Measurements from ENCODE around the gene NSDHL.

- TF ChIP-seq POLR2A (IDR thresholded peaks at IDR 0.05), result no peak
- TF ChIP-seq CTCF (IDR thresholded peaks at IDR 0.05), result no peak
- TF ChIP-seq POLR2AphosphoS5 (IDR thresholded peaks at IDR 0.05), result no peak
These were observed 77.6 kb downstream of the NSDHL start for GRCh38 chrX:152908486-152908885.

All from sigmoid colon (tissue), 4 donors.